Peyer's patch (tissue), 4 donors: Measurements from ENCODE around the gene EML1. TPM values are rescaled to one million over a fixed set of nuclear protein-coding genes. Genes with fewer than 3 reads are reported as not detected.

ENCODE experiments used
- DNase-seq, 3 donors: peaks; one replicate each; pipeline ENCODE4 v3.0.0-alpha.2; 2017 to 2019
- H3K27ac ChIP-seq, 4 donors: fragments of 200-600 bp; sonication (generic); one replicate each; pipeline ENCODE4 v1.5.1; 2016 to 2019
- H3K27me3 ChIP-seq, 2 donors: fragments of 200-600 bp; sonication (generic); one replicate each; pipeline ENCODE4 v1.5.1; 2019
- H3K36me3 ChIP-seq, 3 donors: fragments of 200-600 bp; sonication (generic); one replicate each; pipeline ENCODE4 v1.5.1; 2016 to 2019
- H3K4me1 ChIP-seq, 4 donors: fragments of 200-600 bp; sonication (generic); one replicate each; pipeline ENCODE4 v1.5.1; 2016 to 2019
- H3K4me3 ChIP-seq, 4 donors: fragments of 200-600 bp; sonication (generic); 1 replicate in 3 of 4; 2 replicates in 1 of 4; pipeline ENCODE4 v1.5.1; 2016 to 2019; ENCODE audit warnings: mild to moderate bottlenecking in 1 of 4
- H3K9me3 ChIP-seq, 4 donors: fragments of 200-600 bp; sonication (generic); one replicate each; pipeline ENCODE4 v1.5.1; 2016 to 2019; ENCODE audit warnings: mild to moderate bottlenecking in 1 of 4
- POLR2A ChIP-seq, 2 donors: fragments of 450-650 bp; IDR thresholded peaks; one replicate each; pipeline ENCODE4 v1.5.1; 2017; ENCODE audit warnings: antibody characterized with exemption in 2 of 2, mild to moderate bottlenecking in 2 of 2, moderate library complexity in 2 of 2
- total RNA-seq, 4 donors: library from RNA; depleted of rRNA; stranded (reverse); fragments of >200 nt; gene quantifications; one replicate each; pipeline ENCODE4 v1.1.0, GENCODE V29; 2016
- TF ChIP-seq, protein P1 (sequence below), 6 experiments: fragments of 450-650 bp in 4 of 6; fragments of 200-600 bp in 2 of 6; sonication (generic) in 1 of 6; IDR thresholded peaks; one replicate each; pipeline ENCODE4 v1.5.1; 2017 to 2019; ENCODE audit warnings: antibody characterized with exemption in 6 of 6, mild to moderate bottlenecking in 3 of 6, moderate library complexity in 1 of 6

The EML1 gene
- total RNA-seq, 4 donors from 2014 or later, result 12.3 to 32.2 (median 18.9) TPM

DNA sequence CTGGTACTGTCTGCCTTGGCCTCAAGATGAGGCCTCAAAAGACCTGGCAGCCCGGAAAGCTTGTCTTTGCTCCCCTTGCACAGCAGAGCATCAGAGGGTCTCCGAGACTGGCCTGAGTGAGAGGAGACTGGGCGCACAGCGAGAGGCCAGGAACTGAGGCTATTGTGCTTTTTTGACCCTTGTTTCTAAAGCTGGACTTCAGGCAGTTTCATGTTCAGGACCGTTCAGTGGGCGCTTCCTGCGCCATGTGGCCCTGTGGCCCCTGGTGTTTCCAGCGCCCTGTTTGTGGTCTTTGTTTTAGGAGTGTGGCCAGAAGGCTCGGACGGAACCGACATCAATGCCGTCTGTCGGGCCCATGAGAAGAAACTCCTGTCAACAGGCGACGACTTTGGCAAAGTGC, 145.7 kb downstream of the EML1 start:
- H3K36me3 ChIP-seq, result no peaks in the 10 kb centered on the region
- H3K27me3 ChIP-seq, result no peaks in the 10 kb centered on the region
- no peak overlapping the region for H3K27ac ChIP-seq
- H3K4me1 ChIP-seq, result no peaks in the 10 kb centered on the region
- no peaks in the 10 kb centered on the region for H3K9me3 ChIP-seq
- no peak for DNase-seq
- H3K4me3 ChIP-seq, result no peak overlapping the region
- TF ChIP-seq, protein P1, sequence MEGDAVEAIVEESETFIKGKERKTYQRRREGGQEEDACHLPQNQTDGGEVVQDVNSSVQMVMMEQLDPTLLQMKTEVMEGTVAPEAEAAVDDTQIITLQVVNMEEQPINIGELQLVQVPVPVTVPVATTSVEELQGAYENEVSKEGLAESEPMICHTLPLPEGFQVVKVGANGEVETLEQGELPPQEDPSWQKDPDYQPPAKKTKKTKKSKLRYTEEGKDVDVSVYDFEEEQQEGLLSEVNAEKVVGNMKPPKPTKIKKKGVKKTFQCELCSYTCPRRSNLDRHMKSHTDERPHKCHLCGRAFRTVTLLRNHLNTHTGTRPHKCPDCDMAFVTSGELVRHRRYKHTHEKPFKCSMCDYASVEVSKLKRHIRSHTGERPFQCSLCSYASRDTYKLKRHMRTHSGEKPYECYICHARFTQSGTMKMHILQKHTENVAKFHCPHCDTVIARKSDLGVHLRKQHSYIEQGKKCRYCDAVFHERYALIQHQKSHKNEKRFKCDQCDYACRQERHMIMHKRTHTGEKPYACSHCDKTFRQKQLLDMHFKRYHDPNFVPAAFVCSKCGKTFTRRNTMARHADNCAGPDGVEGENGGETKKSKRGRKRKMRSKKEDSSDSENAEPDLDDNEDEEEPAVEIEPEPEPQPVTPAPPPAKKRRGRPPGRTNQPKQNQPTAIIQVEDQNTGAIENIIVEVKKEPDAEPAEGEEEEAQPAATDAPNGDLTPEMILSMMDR (IDR thresholded peaks at IDR 0.05), result no peak

DNA sequence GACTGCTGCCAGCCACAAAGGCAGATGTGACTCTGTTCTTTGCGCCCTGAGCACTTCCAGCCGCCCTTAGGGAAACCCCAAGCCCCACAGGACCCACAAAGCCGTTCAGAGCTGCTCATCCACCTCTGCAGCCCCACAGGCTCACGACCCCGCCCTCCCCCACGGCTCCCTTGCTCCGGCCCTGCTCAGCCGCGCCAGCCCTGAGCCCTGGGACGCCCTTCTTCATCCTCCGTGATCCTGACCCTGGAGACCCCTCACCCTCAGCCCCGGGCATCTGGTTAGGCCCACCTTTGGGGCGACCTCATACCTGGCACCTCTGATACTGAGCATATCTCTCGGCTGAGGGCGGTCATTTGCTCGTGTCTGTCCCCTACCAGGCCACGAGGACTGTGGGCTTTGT, 146.2 kb downstream of the EML1 start:
- no peaks in the 10 kb centered on the region for H3K9me3 ChIP-seq
- H3K4me1 ChIP-seq, result peaks cover 0 to 5% (median 0%) of the 10 kb centered on the region in 4 donors
- TF ChIP-seq POLR2A (IDR thresholded peaks at IDR 0.05), result no peak
- TF ChIP-seq, protein P1 (IDR thresholded peaks at IDR 0.05), result no peak
- no peak overlapping the region for H3K4me3 ChIP-seq
- no peaks in the 10 kb centered on the region for H3K27me3 ChIP-seq
- no peaks in the 10 kb centered on the region for H3K36me3 ChIP-seq
- no peak for DNase-seq
- no peak overlapping the region for H3K27ac ChIP-seq

DNA sequence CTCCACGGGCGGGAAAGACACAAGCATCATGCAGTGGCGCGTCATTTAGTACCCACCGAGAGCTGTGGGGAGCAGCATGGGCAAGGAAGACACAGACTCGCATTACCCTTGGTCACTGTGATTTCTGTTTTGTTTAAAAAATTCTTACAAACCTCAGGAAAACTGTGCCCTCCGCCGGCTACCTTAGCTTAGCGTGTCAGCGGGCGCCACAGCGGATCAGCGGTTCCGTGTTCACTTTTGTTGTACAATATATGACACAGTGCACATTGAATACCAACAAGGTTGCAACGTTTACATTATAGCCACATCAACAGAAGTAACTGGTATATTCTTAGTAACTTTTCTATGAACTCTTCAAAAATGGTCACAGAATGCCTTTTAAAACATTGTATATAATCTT, 146.9 kb downstream of the EML1 start:
- TF ChIP-seq, protein P1 (IDR thresholded peaks at IDR 0.05), result no peak
- TF ChIP-seq POLR2A (IDR thresholded peaks at IDR 0.05), result no peak
- no peak for DNase-seq
- H3K27me3 ChIP-seq, result no peaks in the 10 kb centered on the region
- no peak overlapping the region for H3K27ac ChIP-seq
- H3K4me1 ChIP-seq, result peaks cover 0 to 10% (median 0%) of the 10 kb centered on the region in 4 donors
- no peaks in the 10 kb centered on the region for H3K36me3 ChIP-seq
- no peaks in the 10 kb centered on the region for H3K9me3 ChIP-seq
- H3K4me3 ChIP-seq, result no peak overlapping the region

DNA sequence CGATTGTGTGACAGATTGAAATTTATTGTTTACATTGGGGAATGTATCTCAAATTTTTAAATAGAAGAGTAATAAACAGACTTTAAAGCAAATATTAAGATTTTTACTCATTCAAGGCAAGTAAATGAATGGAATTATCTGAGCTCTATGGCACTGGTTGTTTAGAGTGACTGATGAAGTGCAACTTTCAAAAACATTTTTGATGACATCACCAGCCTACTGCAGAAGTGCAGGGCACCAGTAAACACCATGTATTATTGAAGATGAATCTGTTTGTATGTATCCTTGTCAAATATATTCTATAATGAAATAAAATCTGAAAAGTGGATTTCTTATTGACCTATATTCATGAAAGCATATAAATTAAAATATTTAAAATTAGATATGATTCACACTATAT, 148.0 kb downstream of the EML1 start:
- no peaks in the 10 kb centered on the region for H3K9me3 ChIP-seq
- H3K36me3 ChIP-seq, result no peaks in the 10 kb centered on the region
- no peaks in the 10 kb centered on the region for H3K27me3 ChIP-seq
- TF ChIP-seq, protein P1 (IDR thresholded peaks at IDR 0.05), result no peak
- no peak for TF ChIP-seq POLR2A (IDR thresholded peaks at IDR 0.05)
- H3K4me3 ChIP-seq, result no peak overlapping the region
- no peak for DNase-seq
- peaks cover 0 to 10% (median 0%) of the 10 kb centered on the region in 4 donors for H3K4me1 ChIP-seq
- H3K27ac ChIP-seq, result no peak overlapping the region

DNA sequence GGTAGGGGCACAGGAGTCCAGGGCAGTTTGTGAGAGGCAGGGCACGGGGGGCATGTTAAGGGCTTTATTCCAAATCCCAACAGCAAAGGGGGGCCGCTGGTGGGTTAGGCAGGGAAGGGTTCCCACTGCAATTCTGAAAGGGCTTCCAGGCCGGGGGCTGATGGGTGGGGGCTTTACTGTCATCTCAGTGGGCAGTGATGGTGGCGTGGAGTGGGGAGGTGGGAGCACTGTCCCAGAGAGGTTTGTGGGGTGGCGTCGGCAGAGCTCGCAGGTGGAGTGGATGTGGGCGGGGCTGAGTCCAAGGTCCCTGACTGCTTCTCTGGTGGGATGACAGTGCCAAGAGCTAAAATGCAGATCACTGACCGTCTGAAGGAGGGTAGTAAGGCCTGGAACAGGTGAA, 150.4 kb downstream of the EML1 start:
- TF ChIP-seq POLR2A (IDR thresholded peaks at IDR 0.05), result no peak
- TF ChIP-seq, protein P1 (IDR thresholded peaks at IDR 0.05), result no peak
- H3K36me3 ChIP-seq, result no peaks in the 10 kb centered on the region
- H3K9me3 ChIP-seq, result no peaks in the 10 kb centered on the region
- H3K27ac ChIP-seq, result no peak overlapping the region
- H3K4me1 ChIP-seq, result peaks cover 0 to 10% (median 0%) of the 10 kb centered on the region in 4 donors
- no peak overlapping the region for H3K4me3 ChIP-seq
- no peaks in the 10 kb centered on the region for H3K27me3 ChIP-seq
- DNase-seq, result no peak

DNA sequence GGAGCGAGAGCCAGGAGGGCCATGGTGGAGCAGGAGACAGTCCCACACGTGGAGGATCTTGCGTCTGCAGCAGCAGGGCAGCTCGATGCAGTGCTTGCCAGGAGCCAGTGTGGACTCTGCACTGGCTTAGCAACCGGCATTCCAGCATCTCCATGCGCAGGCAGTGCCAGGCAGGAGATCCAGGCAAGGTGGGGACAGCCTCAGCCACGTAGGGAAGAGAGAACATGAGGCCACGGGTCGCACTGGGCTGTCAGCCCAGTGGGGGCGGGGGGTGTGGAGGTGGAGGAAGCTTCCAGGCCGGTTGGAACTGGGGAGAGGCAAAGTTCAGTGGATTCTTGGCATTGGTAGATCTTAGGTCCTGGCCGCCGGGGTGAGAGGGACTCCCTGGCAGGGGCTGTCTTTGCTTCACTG, 151.0 kb downstream of the EML1 start:
- peak in 2 of 3 donors; percentile 67 to 75 for DNase-seq
- no peaks in the 10 kb centered on the region for H3K27me3 ChIP-seq
- peaks cover 0 to 10% (median 0%) of the 10 kb centered on the region in 4 donors for H3K4me1 ChIP-seq
- TF ChIP-seq POLR2A (IDR thresholded peaks at IDR 0.05), result no peak
- TF ChIP-seq, protein P1 (IDR thresholded peaks at IDR 0.05), result no peak
- no peaks in the 10 kb centered on the region for H3K36me3 ChIP-seq
- no peak overlapping the region for H3K4me3 ChIP-seq
- H3K9me3 ChIP-seq, result no peaks in the 10 kb centered on the region
- no peak overlapping the region for H3K27ac ChIP-seq
